DND-41 (cell line): ENCODE data around the gene TRAF3IP3.
A peak's percentile ranks its signal among the peaks of the same experiment; 100 is the strongest.

Experiments
- ATAC-seq: fragments of 200-7000 bp; cut with Tn5 transposase; 3 replicates; pipeline ENCODE4 v1.9.1; 2021; ENCODE audit warnings: low read depth; ENCODE audit not compliant: insufficient read depth
- DNase-seq: peaks from one replicate; pipeline ENCODE4 v3.0.0-alpha.2; 2020
- H2AFZ ChIP-seq: 2 replicates; pipeline ENCODE4 v1.6.0; 2012; ENCODE audit warnings: low read depth, low read length
- H3K27ac ChIP-seq: 2 replicates; pipeline ENCODE4 v1.5.1; 2012; ENCODE audit warnings: low read length, inconsistent platforms
- H3K27me3 ChIP-seq: fragments of 200-600 bp; sonication (generic); 2 replicates; pipeline ENCODE4 v1.6.0; 2012; ENCODE audit warnings: low read length, mild to moderate bottlenecking, inconsistent platforms; ENCODE audit not compliant: insufficient read depth, poor library complexity
- H3K36me3 ChIP-seq: 2 replicates; pipeline ENCODE4 v1.5.1; 2012; ENCODE audit warnings: low read length, inconsistent platforms; ENCODE audit not compliant: insufficient read depth
- H3K4me1 ChIP-seq: 2 replicates; pipeline ENCODE4 v1.5.1; 2012; ENCODE audit warnings: mild to moderate bottlenecking, low read length; ENCODE audit not compliant: insufficient read depth
- H3K4me2 ChIP-seq: 2 replicates; pipeline ENCODE4 v1.6.0; 2012; ENCODE audit warnings: mild to moderate bottlenecking, moderate library complexity, low read length, inconsistent platforms; ENCODE audit not compliant: insufficient read depth
- H3K4me3 ChIP-seq, 2 experiments: fragments of 200-600 bp in 1 of 2; shearing (Covaris generic) in 1 of 2; 2 replicates each; pipeline ENCODE4 v1.5.1; 2012 to 2016; ENCODE audit warnings: inconsistent platforms in 2 of 2, low read length in 2 of 2, mild to moderate bottlenecking in 2 of 2, low read depth in 1 of 2, moderate library complexity in 1 of 2
- H3K79me2 ChIP-seq: 2 replicates; pipeline ENCODE4 v1.6.0; 2012; ENCODE audit warnings: low read length, inconsistent platforms; ENCODE audit not compliant: insufficient read depth
- H3K9ac ChIP-seq: 2 replicates; pipeline ENCODE4 v1.6.0; 2012; ENCODE audit warnings: low read depth, mild to moderate bottlenecking, inconsistent platforms, low read length, moderate library complexity
- H3K9me3 ChIP-seq: 2 replicates; pipeline ENCODE4 v1.5.1; 2012; ENCODE audit warnings: low read length, moderate library complexity, mild to moderate bottlenecking, inconsistent platforms; ENCODE audit not compliant: insufficient read depth, severe bottlenecking
- H4K20me1 ChIP-seq: 2 replicates; pipeline ENCODE4 v1.6.0; 2012; ENCODE audit warnings: low read length; ENCODE audit not compliant: insufficient read depth
- CTCF ChIP-seq: IDR thresholded peaks from 2 replicates; pipeline ENCODE4 v1.5.1; 2012; ENCODE audit warnings: borderline replicate concordance, low read length, moderate library complexity, mild to moderate bottlenecking; ENCODE audit not compliant: poor library complexity, severe bottlenecking; ENCODE audit errors: extremely low read depth
- EZH2 ChIP-seq: IDR thresholded peaks from 3 replicates; pipeline ENCODE4 v1.6.1; 2012; ENCODE audit warnings: borderline replicate concordance, low read depth, mild to moderate bottlenecking, moderate library complexity, low read length, inconsistent platforms; ENCODE audit not compliant: severe bottlenecking

The TRAF3IP3 gene

GRCh38 chr1:209769971-209770370 lies 14.1 kb downstream of the TRAF3IP3 start:
- Histone ChIP-seq H3K4me1 (peaks cover 57% of the 10 kb centered on the region), H3K27ac (peak overlapping the region; percentile 93), H2AFZ (0 out of 2 replicates have a peak overlapping the region, but pooled peaks have one; percentile 7), H3K79me2 (peaks cover 6% of the 10 kb centered on the region; the same call in 1 of the 2 replicates), H4K20me1 (peaks cover 18% of the 10 kb centered on the region), H3K27me3 (no peaks in the 10 kb centered on the region), H3K9me3 (no peaks in the 10 kb centered on the region), H3K4me2 (peak overlapping the region; percentile 72), H3K4me3 (peak overlapping the region in 1 of 2 experiments; percentile 51; a peak in 2 of 4 replicates), H3K9ac (peak overlapping the region; percentile 68), H3K36me3 (peaks cover 34% of the 10 kb centered on the region)
- no peak for ATAC-seq
- TF ChIP-seq EZH2 (no peak), CTCF (peak; percentile 17)
- no peak for DNase-seq

GRCh38 chr1:209770636-209771415 lies 15.0 kb downstream of the TRAF3IP3 start:
- peak overlapping the region; percentile 72; the same call in 1 of the 2 replicates for H3K4me2 ChIP-seq
- no peak for DNase-seq
- no peak for TF ChIP-seq EZH2
- no peak for TF ChIP-seq CTCF
- peak overlapping the region in 1 of 2 experiments; percentile 51; a peak in 2 of 4 replicates for H3K4me3 ChIP-seq
- peaks cover 50% of the 10 kb centered on the region for H3K4me1 ChIP-seq
- H4K20me1 ChIP-seq, result peaks cover 18% of the 10 kb centered on the region
- no peaks in the 10 kb centered on the region for H3K9me3 ChIP-seq
- H3K27me3 ChIP-seq, result no peaks in the 10 kb centered on the region
- H3K79me2 ChIP-seq, result peaks cover 6% of the 10 kb centered on the region; the same call in 1 of the 2 replicates
- no peak for ATAC-seq
- no peak overlapping the region; the same call in 1 of the 2 replicates for H3K27ac ChIP-seq
- peaks cover 36% of the 10 kb centered on the region for H3K36me3 ChIP-seq
- H2AFZ ChIP-seq, result no peak overlapping the region
- H3K9ac ChIP-seq, result no peak overlapping the region

GRCh38 chr1:209772126-209772525 lies 16.3 kb downstream of the TRAF3IP3 start:
- no peak overlapping the region for H3K4me3 ChIP-seq

More at GRCh38 chr1:209772126-209772525, 16.3 kb downstream of the TRAF3IP3 start:
- Histone ChIP-seq H3K9ac (no peak overlapping the region), H4K20me1 (peaks cover 18% of the 10 kb centered on the region), H3K36me3 (peaks cover 37% of the 10 kb centered on the region), H3K4me1 (peaks cover 37% of the 10 kb centered on the region), H3K27ac (no peak overlapping the region), H2AFZ (no peak overlapping the region), H3K4me2 (no peak overlapping the region), H3K79me2 (peaks cover 6% of the 10 kb centered on the region; the same call in 1 of the 2 replicates), H3K27me3 (no peaks in the 10 kb centered on the region), H3K9me3 (no peaks in the 10 kb centered on the region)
- no peak for TF ChIP-seq EZH2
- TF ChIP-seq CTCF, result no peak
- ATAC-seq, result no peak
- DNase-seq, result no peak
